Osteocyte (in vitro differentiated cells): Measurements from ENCODE around the gene GPS1. TPM values are rescaled to one million over a fixed set of nuclear protein-coding genes. Genes with fewer than 3 reads are reported as not detected.

Experiments used
- DNase-seq: peaks from one replicate; pipeline ENCODE4 v3.0.0; 2021; ENCODE audit warnings: mixed read lengths; ENCODE audit not compliant: unreplicated experiment; ENCODE audit errors: extremely low spot score
- H3K27ac Mint-ChIP-seq: one replicate; pipeline ENCODE4 v1.8.0; 2021; ENCODE audit warnings: mild to moderate bottlenecking, mixed read lengths; ENCODE audit not compliant: unreplicated experiment
- H3K27me3 Mint-ChIP-seq: one replicate; pipeline ENCODE4 v1.8.0; 2021; ENCODE audit warnings: mixed read lengths; ENCODE audit not compliant: unreplicated experiment
- H3K36me3 Mint-ChIP-seq: one replicate; pipeline ENCODE4 v1.8.0; 2021; ENCODE audit warnings: mixed read lengths; ENCODE audit not compliant: unreplicated experiment
- H3K4me1 Mint-ChIP-seq: one replicate; pipeline ENCODE4 v1.8.0; 2021; ENCODE audit warnings: mixed read lengths; ENCODE audit not compliant: unreplicated experiment
- H3K4me3 Mint-ChIP-seq: one replicate; pipeline ENCODE4 v1.8.0; 2021; ENCODE audit warnings: mild to moderate bottlenecking, moderate library complexity, mixed read lengths; ENCODE audit not compliant: unreplicated experiment
- H3K9me3 Mint-ChIP-seq: one replicate; pipeline ENCODE4 v1.8.0; 2021; ENCODE audit warnings: mixed read lengths; ENCODE audit not compliant: unreplicated experiment
- total RNA-seq: library from RNA; stranded (reverse); gene quantifications from 2 replicates; pipeline ENCODE4 v1.2.1, GENCODE V29; 2021
- TF ChIP-seq, protein P1 (sequence below): fragments of 200-600 bp; sonication (generic); IDR thresholded peaks from 2 replicates; pipeline ENCODE4 v1.5.0; 2021; ENCODE audit warnings: antibody characterized with exemption, mild to moderate bottlenecking, moderate library complexity

Gene GPS1
- total RNA-seq, 1 donor from 2014 or later = 108 TPM

GRCh38 chr17:82086941-82087906, 35.5 kb downstream of the GPS1 start:
- no peak overlapping the region for H3K27ac Mint-ChIP-seq
- H3K36me3 Mint-ChIP-seq = peaks cover 13% of the 10 kb centered on the region
- no peak overlapping the region for H3K4me3 Mint-ChIP-seq
- TF ChIP-seq, protein P1, sequence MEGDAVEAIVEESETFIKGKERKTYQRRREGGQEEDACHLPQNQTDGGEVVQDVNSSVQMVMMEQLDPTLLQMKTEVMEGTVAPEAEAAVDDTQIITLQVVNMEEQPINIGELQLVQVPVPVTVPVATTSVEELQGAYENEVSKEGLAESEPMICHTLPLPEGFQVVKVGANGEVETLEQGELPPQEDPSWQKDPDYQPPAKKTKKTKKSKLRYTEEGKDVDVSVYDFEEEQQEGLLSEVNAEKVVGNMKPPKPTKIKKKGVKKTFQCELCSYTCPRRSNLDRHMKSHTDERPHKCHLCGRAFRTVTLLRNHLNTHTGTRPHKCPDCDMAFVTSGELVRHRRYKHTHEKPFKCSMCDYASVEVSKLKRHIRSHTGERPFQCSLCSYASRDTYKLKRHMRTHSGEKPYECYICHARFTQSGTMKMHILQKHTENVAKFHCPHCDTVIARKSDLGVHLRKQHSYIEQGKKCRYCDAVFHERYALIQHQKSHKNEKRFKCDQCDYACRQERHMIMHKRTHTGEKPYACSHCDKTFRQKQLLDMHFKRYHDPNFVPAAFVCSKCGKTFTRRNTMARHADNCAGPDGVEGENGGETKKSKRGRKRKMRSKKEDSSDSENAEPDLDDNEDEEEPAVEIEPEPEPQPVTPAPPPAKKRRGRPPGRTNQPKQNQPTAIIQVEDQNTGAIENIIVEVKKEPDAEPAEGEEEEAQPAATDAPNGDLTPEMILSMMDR = no peak
- no peaks in the 10 kb centered on the region for H3K27me3 Mint-ChIP-seq
- no peaks in the 10 kb centered on the region for H3K9me3 Mint-ChIP-seq
- H3K4me1 Mint-ChIP-seq = no peaks in the 10 kb centered on the region
- no peak for DNase-seq

DNA sequence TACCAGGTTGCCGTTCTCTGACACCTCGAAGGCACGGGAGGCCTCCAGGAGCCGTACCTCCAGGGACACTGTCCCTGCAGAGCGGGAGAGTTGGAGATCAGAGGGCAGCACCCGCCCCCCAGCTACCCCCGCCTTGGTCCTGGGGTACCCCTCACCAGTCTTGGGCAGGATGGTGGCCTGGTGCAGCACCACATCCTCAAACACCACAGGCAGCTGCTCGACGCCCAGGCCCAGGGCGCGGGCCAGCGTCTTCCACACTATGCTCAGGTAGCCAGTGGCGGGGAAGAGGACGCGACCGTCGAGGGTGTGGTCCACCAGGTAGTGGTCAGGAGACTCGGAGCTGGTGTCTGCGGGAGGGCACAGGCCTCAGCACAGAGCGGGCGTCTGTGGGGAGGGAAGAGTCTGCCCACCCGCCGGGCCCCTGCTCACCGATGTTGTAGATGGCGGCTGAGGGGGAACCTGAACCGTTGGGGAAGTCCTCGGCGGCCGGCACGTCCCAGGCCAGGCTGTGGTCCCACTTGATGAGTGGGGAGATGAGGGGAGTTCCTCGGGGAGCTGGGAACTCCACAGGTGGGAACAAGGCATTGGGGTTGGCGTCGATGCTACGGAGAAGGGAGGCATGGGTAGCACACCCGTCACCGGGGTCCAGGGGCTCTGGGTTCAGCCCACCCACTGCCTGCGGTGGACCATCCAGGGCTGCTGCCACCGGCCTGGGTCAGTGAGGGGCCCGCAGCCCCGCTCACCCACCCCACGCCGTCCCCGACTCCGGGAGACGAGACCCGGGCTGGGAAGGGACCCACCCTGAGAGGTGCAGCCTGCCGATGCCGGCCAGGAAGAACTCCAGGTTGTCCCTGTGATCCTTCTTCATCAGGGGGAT, 36.5 kb downstream of the GPS1 start:
- TF ChIP-seq, protein P1 = no peak
- Mint-ChIP-seq H3K9me3 (no peaks in the 10 kb centered on the region), H3K4me3 (no peak overlapping the region), H3K27ac (no peak overlapping the region), H3K36me3 (peaks cover 11% of the 10 kb centered on the region), H3K27me3 (no peaks in the 10 kb centered on the region), H3K4me1 (no peaks in the 10 kb centered on the region)
- DNase-seq = no peak

GRCh38 chr17:82088838-82089722, 37.4 kb downstream of the GPS1 start:
- Mint-ChIP-seq H3K9me3 (no peaks in the 10 kb centered on the region), H3K27ac (no peak overlapping the region), H3K4me1 (no peaks in the 10 kb centered on the region), H3K27me3 (no peaks in the 10 kb centered on the region), H3K36me3 (peaks cover 12% of the 10 kb centered on the region), H3K4me3 (no peak overlapping the region)
- DNase-seq = no peak
- TF ChIP-seq, protein P1 = no peak

- Mint-ChIP-seq H3K4me1 (no peaks in the 10 kb centered on the region), H3K36me3 (peaks cover 9% of the 10 kb centered on the region), H3K27me3 (no peaks in the 10 kb centered on the region), H3K9me3 (no peaks in the 10 kb centered on the region), H3K27ac (no peak overlapping the region), H3K4me3 (no peak overlapping the region)
- no peak for DNase-seq
- TF ChIP-seq, protein P1 = no peak
Measured at GRCh38 chr17:82089723-82090548, 38.2 kb downstream of the GPS1 start.
